HG03060 (cell line): Measurements from ENCODE around the gene CKMT2.

Source experiments
- ATAC-seq: cut with Tn5 transposase; IDR thresholded peaks from one replicate; pipeline ENCODE4 v1.9.1; 2021; ENCODE audit warnings: low read depth, moderate number of reproducible peaks; ENCODE audit not compliant: unreplicated experiment

The CKMT2 gene

GRCh38 chr5:81301271-81302015 is 68.3 kb downstream of the CKMT2 start, which contains the start of gene ZCCHC9:
Gene ZCCHC9, plus strand, starts transcription at chr5:81301587. Its CDS starts 3,171 bp downstream, at chr5:81304758.
- ATAC-seq, result peak; percentile 93

- ATAC-seq, result no peak
Measured at GRCh38 chr5:81302596-81302995, 69.5 kb downstream of the CKMT2 start.

- ATAC-seq, result no peak
Measured at GRCh38 chr5:81303563-81303962, 70.4 kb downstream of the CKMT2 start.

GRCh38 chr5:81305785-81306184 is 72.7 kb downstream of the CKMT2 start:
- ATAC-seq, result no peak

- no peak for ATAC-seq
Measured at GRCh38 chr5:81308836-81309235, 75.7 kb downstream of the CKMT2 start.

- ATAC-seq, result no peak
Measured at GRCh38 chr5:81310402-81311063, 77.4 kb downstream of the CKMT2 start.

GRCh38 chr5:81313278-81313677 is 80.2 kb downstream of the CKMT2 start:
- ATAC-seq, result no peak

- no peak for ATAC-seq
Measured at GRCh38 chr5:81313686-81314085, 80.6 kb downstream of the CKMT2 start.

GRCh38 chr5:81314581-81314980 is 81.5 kb downstream of the CKMT2 start:
- no peak for ATAC-seq

- ATAC-seq, result no peak
Measured at GRCh38 chr5:81315336-81315735, 82.2 kb downstream of the CKMT2 start.

- no peak for ATAC-seq
Measured at GRCh38 chr5:81315830-81316229, 82.7 kb downstream of the CKMT2 start.
